ENCODE measurements around the gene MYBPC2.

The MYBPC2 gene

GRCh38 chr19:50476907-50477238 lies 44.2 kb downstream of the MYBPC2 start:
- no peak for DNase-seq (ENCODE audit: low read depth)
- H3K4me3 ChIP-seq (ENCODE audit: low read depth, low read length) = peak overlapping the region; percentile 96
- no peak for TF ChIP-seq CTCF (conservative IDR thresholded peaks at IDR 0.05; ENCODE audit: low read depth, low read length)

GRCh38 chr19:50477751-50478515 lies 45.2 kb downstream of the MYBPC2 start:
- no peak for DNase-seq (ENCODE audit: low read depth)
- H3K4me3 ChIP-seq (ENCODE audit: low read depth, low read length) = no peak overlapping the region
- TF ChIP-seq CTCF (conservative IDR thresholded peaks at IDR 0.05; ENCODE audit: low read depth, low read length) = no peak

GRCh38 chr19:50478901-50479715 lies 46.4 kb downstream of the MYBPC2 start:
- no peak overlapping the region for H3K4me3 ChIP-seq (ENCODE audit: low read depth, low read length)
- peak; percentile 63 for DNase-seq (ENCODE audit: low read depth)
- peak; percentile 77 for TF ChIP-seq CTCF (conservative IDR thresholded peaks at IDR 0.05; ENCODE audit: low read depth, low read length)

- no peak for TF ChIP-seq CTCF (conservative IDR thresholded peaks at IDR 0.05; ENCODE audit: low read depth, low read length)
- DNase-seq (ENCODE audit: low read depth) = no peak
- H3K4me3 ChIP-seq (ENCODE audit: low read depth, low read length) = no peak overlapping the region
Observed at GRCh38 chr19:50479761-50480251, 47.1 kb downstream of the MYBPC2 start.

GRCh38 chr19:50480281-50481111 lies 47.8 kb downstream of the MYBPC2 start:
- TF ChIP-seq CTCF (conservative IDR thresholded peaks at IDR 0.05; ENCODE audit: low read depth, low read length) = no peak
- H3K4me3 ChIP-seq (ENCODE audit: low read depth, low read length) = no peak overlapping the region
- no peak for DNase-seq (ENCODE audit: low read depth)

- DNase-seq (ENCODE audit: low read depth) = no peak
- no peak for TF ChIP-seq CTCF (conservative IDR thresholded peaks at IDR 0.05; ENCODE audit: low read depth, low read length)
Observed at GRCh38 chr19:50481351-50482149, 48.9 kb downstream of the MYBPC2 start.

More at GRCh38 chr19:50481351-50482149, 48.9 kb downstream of the MYBPC2 start:
- H3K4me3 ChIP-seq (ENCODE audit: low read depth, low read length) = no peak overlapping the region
